ENCODE measurements around the gene DUSP12. TPM values are rescaled to one million over a fixed set of nuclear protein-coding genes. Genes with fewer than 3 reads are reported as not detected.
"Not testable (repeated sequence)": the region's sequence is repeated elsewhere in the genome, so short reads cannot be mapped to it uniquely, and the experiment has no call there.

Gene DUSP12
- total and polyA plus RNA-seq, 7 donors = 12.7 to 40.3 (median 18.2) TPM

DNA sequence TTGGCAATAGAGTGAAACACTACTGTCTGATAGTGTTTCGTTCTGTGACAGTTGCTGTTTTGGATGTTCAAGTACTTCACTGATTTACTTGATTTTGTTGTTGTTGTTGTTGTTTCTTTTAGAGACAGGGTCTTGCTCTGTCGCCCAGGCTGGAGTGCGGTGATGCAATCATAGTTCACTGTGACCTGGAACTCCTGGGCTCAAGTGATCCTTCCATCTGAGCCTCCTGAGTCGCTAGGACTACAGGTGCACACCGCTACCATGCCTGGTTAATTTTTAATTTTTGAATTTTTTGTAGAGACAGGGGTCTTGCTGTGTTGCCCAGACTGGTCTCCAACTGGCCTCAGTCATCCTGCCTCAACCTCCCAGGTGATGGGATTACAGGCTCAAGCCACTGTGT is 18.9 kb downstream of the DUSP12 start:
- TF ChIP-seq POLR2A (IDR thresholded peaks at IDR 0.05) = no peak
- TF ChIP-seq, protein P1, sequence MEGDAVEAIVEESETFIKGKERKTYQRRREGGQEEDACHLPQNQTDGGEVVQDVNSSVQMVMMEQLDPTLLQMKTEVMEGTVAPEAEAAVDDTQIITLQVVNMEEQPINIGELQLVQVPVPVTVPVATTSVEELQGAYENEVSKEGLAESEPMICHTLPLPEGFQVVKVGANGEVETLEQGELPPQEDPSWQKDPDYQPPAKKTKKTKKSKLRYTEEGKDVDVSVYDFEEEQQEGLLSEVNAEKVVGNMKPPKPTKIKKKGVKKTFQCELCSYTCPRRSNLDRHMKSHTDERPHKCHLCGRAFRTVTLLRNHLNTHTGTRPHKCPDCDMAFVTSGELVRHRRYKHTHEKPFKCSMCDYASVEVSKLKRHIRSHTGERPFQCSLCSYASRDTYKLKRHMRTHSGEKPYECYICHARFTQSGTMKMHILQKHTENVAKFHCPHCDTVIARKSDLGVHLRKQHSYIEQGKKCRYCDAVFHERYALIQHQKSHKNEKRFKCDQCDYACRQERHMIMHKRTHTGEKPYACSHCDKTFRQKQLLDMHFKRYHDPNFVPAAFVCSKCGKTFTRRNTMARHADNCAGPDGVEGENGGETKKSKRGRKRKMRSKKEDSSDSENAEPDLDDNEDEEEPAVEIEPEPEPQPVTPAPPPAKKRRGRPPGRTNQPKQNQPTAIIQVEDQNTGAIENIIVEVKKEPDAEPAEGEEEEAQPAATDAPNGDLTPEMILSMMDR (IDR thresholded peaks at IDR 0.05) = no peak
- Histone ChIP-seq H3K4me1 (peaks cover 0 to 37% (median 28%) of the 10 kb centered on the region in 4 donors), H3K27me3 (no peaks in the 10 kb centered on the region), H3K4me3 (no peak overlapping the region), H3K27ac (no peak overlapping the region), H3K9me3 (no peaks in the 10 kb centered on the region), H3K36me3 (no peaks in the 10 kb centered on the region)
- no peak for DNase-seq
- intact Hi-C loops (cut with DNase I) = no loop called here
- 94 to 96% methylated on average over 5 of the region's 5 CpGs for WGBS, 2 donors

DNA sequence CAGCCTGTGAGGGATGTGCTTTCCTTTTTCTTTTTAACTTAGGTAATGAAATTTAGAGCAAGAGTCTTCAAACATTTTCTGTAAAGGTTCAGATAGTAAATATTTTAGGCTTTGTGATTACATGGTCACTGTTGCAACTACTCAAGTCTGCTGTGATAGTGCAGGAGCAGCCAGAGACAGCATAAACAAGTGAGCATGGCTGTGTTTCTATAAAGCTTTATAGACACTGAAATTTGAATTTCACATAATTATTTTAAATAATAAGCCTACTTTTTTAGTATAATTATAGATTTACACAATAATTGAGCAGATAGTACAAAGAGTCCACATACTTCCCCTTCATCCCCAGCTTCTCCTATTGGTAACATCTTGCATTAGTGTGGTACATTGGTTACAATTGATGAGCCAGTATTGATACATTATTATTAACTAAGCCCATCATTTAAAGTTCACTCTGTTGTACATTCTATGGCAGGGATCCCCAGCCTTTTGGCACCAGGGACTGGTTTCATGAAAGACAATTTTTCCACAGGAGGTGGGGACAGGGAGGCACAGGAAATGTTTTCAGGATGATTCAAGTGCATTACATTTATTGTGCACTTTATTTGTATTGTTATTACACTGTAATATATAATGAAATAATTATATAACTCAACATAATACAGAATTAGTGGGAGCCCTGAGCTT is 19.5 kb downstream of the DUSP12 start:
- H3K4me1 ChIP-seq = peaks cover 0 to 44% (median 29%) of the 10 kb centered on the region in 4 donors
- no peaks in the 10 kb centered on the region for H3K9me3 ChIP-seq
- H3K4me3 ChIP-seq = no peak overlapping the region
- no peak overlapping the region for H3K27ac ChIP-seq
- intact Hi-C loops (cut with DNase I) = no loop called here
- H3K36me3 ChIP-seq = no peaks in the 10 kb centered on the region
- DNase-seq = no peak
- no peaks in the 10 kb centered on the region for H3K27me3 ChIP-seq
- TF ChIP-seq EP300 (IDR thresholded peaks at IDR 0.05) (no peak), POLR2AphosphoS5 (IDR thresholded peaks at IDR 0.05) (no peak), POLR2A (IDR thresholded peaks at IDR 0.05) (no peak)
- TF ChIP-seq, protein P1 (IDR thresholded peaks at IDR 0.05) = no peak

DNA sequence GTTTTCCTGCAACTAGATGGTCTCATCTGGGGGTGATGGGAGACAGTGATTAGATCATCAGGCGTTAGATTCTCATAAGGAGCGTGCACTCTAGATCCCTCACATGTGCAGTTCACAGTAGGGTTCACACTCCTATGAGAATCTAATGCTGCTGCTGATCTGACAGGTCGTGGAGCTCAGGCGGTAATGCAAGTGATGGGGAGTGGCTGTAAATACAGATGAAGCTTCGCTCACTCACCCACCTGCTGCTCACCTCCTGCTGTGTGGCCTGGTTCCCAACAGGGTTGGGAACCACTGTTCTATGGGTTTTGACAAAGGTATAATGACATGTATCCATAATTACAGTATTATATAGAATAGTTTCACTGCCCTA is 20.1 kb downstream of the DUSP12 start:
- H3K27me3 ChIP-seq; intact Hi-C loops (cut with DNase I); H3K9me3 ChIP-seq; H3K27ac ChIP-seq; H3K36me3 ChIP-seq; DNase-seq; H3K4me3 ChIP-seq: not testable (repeated sequence)
- WGBS, 2 donors = 92 to 94% methylated on average over 5 of the region's 5 CpGs
- peaks cover 0 to 44% (median 29%) of the 10 kb centered on the region in 4 donors for H3K4me1 ChIP-seq

DNA sequence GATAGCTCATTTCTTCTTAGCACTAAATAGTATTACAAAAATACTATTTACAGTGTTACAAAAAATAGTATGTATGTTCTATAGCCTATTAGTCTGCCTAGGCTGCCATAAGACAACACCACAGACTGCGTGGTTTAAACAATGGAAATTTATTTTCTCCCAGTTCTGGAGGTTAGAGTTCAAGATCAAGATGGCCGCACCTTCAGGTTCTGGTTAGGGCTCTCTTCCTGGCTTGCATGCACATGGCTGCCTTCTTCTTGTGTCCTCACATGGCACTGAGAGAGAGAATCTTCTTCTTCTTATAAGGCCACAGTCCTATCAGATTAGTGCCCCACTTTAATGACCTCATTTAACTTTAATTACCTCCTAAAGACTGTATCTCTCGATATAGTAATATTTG is 20.7 kb downstream of the DUSP12 start:
- H3K4me3 ChIP-seq = no peak overlapping the region
- 94% methylated on average over 3 of the region's 3 CpGs for WGBS, 2 donors
- no peak overlapping the region for H3K27ac ChIP-seq
- intact Hi-C loops (cut with DNase I) = no loop called here
- DNase-seq = no peak
- peaks cover 0 to 44% (median 29%) of the 10 kb centered on the region in 4 donors for H3K4me1 ChIP-seq
- H3K36me3 ChIP-seq = no peaks in the 10 kb centered on the region
- no peaks in the 10 kb centered on the region for H3K27me3 ChIP-seq
- no peaks in the 10 kb centered on the region for H3K9me3 ChIP-seq
- TF ChIP-seq, protein P1 (IDR thresholded peaks at IDR 0.05) = no peak
- TF ChIP-seq EP300 (IDR thresholded peaks at IDR 0.05) (no peak), POLR2AphosphoS5 (IDR thresholded peaks at IDR 0.05) (no peak), POLR2A (IDR thresholded peaks at IDR 0.05) (no peak)

DNA sequence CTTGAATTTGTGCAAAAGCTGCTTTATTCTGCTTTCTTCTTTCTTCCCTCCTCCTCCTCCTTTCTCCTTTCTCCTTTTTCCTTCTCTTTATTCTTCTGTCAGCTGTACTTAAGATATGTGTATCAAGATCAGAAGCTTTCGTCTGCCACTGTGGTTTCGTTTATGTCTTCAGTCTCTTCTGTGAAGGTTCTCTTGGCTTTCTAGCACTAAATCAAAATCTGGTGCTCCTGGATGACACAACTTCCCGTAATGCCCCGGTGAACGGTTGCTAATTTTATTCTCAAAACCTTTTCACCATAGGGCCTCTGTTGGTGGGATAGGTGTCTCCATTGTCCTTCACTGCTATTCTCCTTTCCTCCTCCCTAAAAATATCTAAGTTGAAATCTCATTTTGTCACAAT is 21.6 kb downstream of the DUSP12 start:
- Histone ChIP-seq H3K36me3 (no peaks in the 10 kb centered on the region), H3K27ac (peak overlapping the region in 1 of 4 donors; percentile 45), H3K9me3 (no peaks in the 10 kb centered on the region), H3K4me1 (peaks cover 0 to 44% (median 29%) of the 10 kb centered on the region in 4 donors), H3K4me3 (no peak overlapping the region), H3K27me3 (no peaks in the 10 kb centered on the region)
- intact Hi-C loops (cut with DNase I) = no loop called here
- TF ChIP-seq, protein P1 (IDR thresholded peaks at IDR 0.05) = no peak
- TF ChIP-seq POLR2AphosphoS5 (IDR thresholded peaks at IDR 0.05) (no peak), EP300 (IDR thresholded peaks at IDR 0.05) (no peak), POLR2A (IDR thresholded peaks at IDR 0.05) (no peak)
- WGBS, 2 donors = 44 to 84% methylated on average over 5 of the region's 5 CpGs
- DNase-seq = no peak
